Measurements from ENCODE around the gene SSRP1. TPM values are rescaled to one million over a fixed set of nuclear protein-coding genes. Genes with fewer than 3 reads are reported as not detected.
"Not testable (repeated sequence)": the region's sequence is repeated elsewhere in the genome, so short reads cannot be mapped to it uniquely, and the experiment has no call there.

Gene SSRP1
- polyA plus RNA-seq, 1 donor: 91.5 TPM

GRCh38 chr11:57336856-57337255, 1.2 kb upstream of the SSRP1 start:
- DNase-seq (ENCODE audit: low read depth): not testable (repeated sequence)

- DNase-seq (ENCODE audit: low read depth): no peak
These were observed 497 bp upstream of the SSRP1 start for GRCh38 chr11:57336111-57336666.

GRCh38 chr11:57335023-57335342, 709 bp downstream of the SSRP1 start:
- no peak for DNase-seq (ENCODE audit: low read depth)

GRCh38 chr11:57332694-57333440, 2.8 kb downstream of the SSRP1 start:
- DNase-seq (ENCODE audit: low read depth): no peak

- no peak for DNase-seq (ENCODE audit: low read depth)
These were observed 4.0 kb downstream of the SSRP1 start for GRCh38 chr11:57331720-57332119.

GRCh38 chr11:57330029-57330428, 5.7 kb downstream of the SSRP1 start:
- DNase-seq (ENCODE audit: low read depth): no peak

GRCh38 chr11:57327721-57328120, 8.0 kb downstream of the SSRP1 start:
- no peak for DNase-seq (ENCODE audit: low read depth)

GRCh38 chr11:57325735-57326048, 10.0 kb downstream of the SSRP1 start:
- DNase-seq (ENCODE audit: low read depth): no peak

GRCh38 chr11:57324886-57325734, 10.6 kb downstream of the SSRP1 start, which contains the start of gene TNKS1BP1:
Gene TNKS1BP1 (minus strand): TSS chr11:57324952. CDS start chr11:57321885, 3,067 bp downstream.
- DNase-seq (ENCODE audit: low read depth): peak; percentile 88

GRCh38 chr11:57324154-57324885, 11.4 kb downstream of the SSRP1 start:
- no peak for DNase-seq (ENCODE audit: low read depth)

GRCh38 chr11:57323855-57324153, 11.9 kb downstream of the SSRP1 start:
- DNase-seq (ENCODE audit: low read depth): no peak

GRCh38 chr11:57323167-57323854, 12.4 kb downstream of the SSRP1 start:
- no peak for DNase-seq (ENCODE audit: low read depth)

- peak; percentile 96 for DNase-seq (ENCODE audit: low read depth)
These were observed 13.2 kb downstream of the SSRP1 start for GRCh38 chr11:57322256-57323166.

GRCh38 chr11:57321388-57322255, 14.1 kb downstream of the SSRP1 start:
- DNase-seq (ENCODE audit: low read depth): no peak

GRCh38 chr11:57320719-57321387, 14.8 kb downstream of the SSRP1 start:
- no peak for DNase-seq (ENCODE audit: low read depth)

GRCh38 chr11:57320067-57320718, 15.5 kb downstream of the SSRP1 start:
- DNase-seq (ENCODE audit: low read depth): no peak

GRCh38 chr11:57318178-57318577, 17.5 kb downstream of the SSRP1 start:
- DNase-seq (ENCODE audit: low read depth): no peak

GRCh38 chr11:57316017-57316416, 19.7 kb downstream of the SSRP1 start:
- no peak for DNase-seq (ENCODE audit: low read depth)

- DNase-seq (ENCODE audit: low read depth): no peak
These were observed 20.2 kb downstream of the SSRP1 start for GRCh38 chr11:57315491-57315890.

Data from forelimb muscle (tissue), 1 donor.